DOHH2 (cell line): Measurements from ENCODE around the gene SLC39A11.

ENCODE experiments used
- H3F3A ChIP-seq: fragments of 200-600 bp; sonication (generic), shearing (Covaris generic); 2 replicates; pipeline ENCODE4 v1.6.0; 2016; ENCODE audit warnings: antibody characterized with exemption, mild to moderate bottlenecking; ENCODE audit not compliant: control insufficient read depth, insufficient read depth
- H3K27ac ChIP-seq: fragments of 200-600 bp; sonication (generic); 2 replicates; pipeline ENCODE4 v1.5.1; 2014; ENCODE audit warnings: low read depth, mild to moderate bottlenecking, low read length, moderate library complexity
- H3K27me3 ChIP-seq: fragments of 200-600 bp; sonication (generic); 2 replicates; pipeline ENCODE4 v1.6.1; 2014; ENCODE audit warnings: mild to moderate bottlenecking, low read length, mixed read lengths; ENCODE audit not compliant: control insufficient read depth
- H3K36me3 ChIP-seq: fragments of 200-600 bp; sonication (generic); 2 replicates; pipeline ENCODE4 v1.6.1; 2014; ENCODE audit warnings: mild to moderate bottlenecking, low read length, moderate library complexity, mixed read lengths; ENCODE audit not compliant: control insufficient read depth
- H3K4me1 ChIP-seq: fragments of 200-600 bp; sonication (generic); 2 replicates; pipeline ENCODE4 v1.6.1; 2014; ENCODE audit warnings: mild to moderate bottlenecking, low read length, mixed read lengths; ENCODE audit not compliant: control insufficient read depth
- H3K4me2 ChIP-seq: fragments of 200-600 bp; sonication (generic); 2 replicates; pipeline ENCODE4 v1.6.0; 2014; ENCODE audit warnings: mild to moderate bottlenecking, low read length, moderate library complexity
- H3K4me3 ChIP-seq: fragments of 200-600 bp; sonication (generic); 2 replicates; pipeline ENCODE4 v1.5.1; 2014; ENCODE audit warnings: mild to moderate bottlenecking, low read length, mixed read lengths
- H3K79me2 ChIP-seq: fragments of 200-600 bp; sonication (generic); 2 replicates; pipeline ENCODE4 v1.6.1; 2014; ENCODE audit warnings: mild to moderate bottlenecking, low read length, mixed read lengths; ENCODE audit not compliant: control insufficient read depth
- H3K9me2 ChIP-seq: fragments of 200-600 bp; sonication (generic); replicated peaks from 2 replicates; pipeline ENCODE4 v1.6.1; 2014; ENCODE audit warnings: mild to moderate bottlenecking, low read length, mixed read lengths; ENCODE audit not compliant: control insufficient read depth
- H3K9me3 ChIP-seq: fragments of 200-600 bp; sonication (generic); 2 replicates; pipeline ENCODE4 v1.6.1; 2014; ENCODE audit warnings: antibody characterized with exemption, low read length, mixed read lengths; ENCODE audit not compliant: control insufficient read depth, insufficient read depth
- H4K20me1 ChIP-seq: fragments of 200-600 bp; sonication (generic); 2 replicates; pipeline ENCODE4 v1.6.0; 2014; ENCODE audit warnings: low read depth, mild to moderate bottlenecking, antibody characterized with exemption, low read length, moderate library complexity; ENCODE audit not compliant: control insufficient read depth, insufficient read depth
- EZH2phosphoT487 ChIP-seq: fragments of 200-600 bp; sonication (generic); IDR thresholded peaks from 2 replicates; pipeline ENCODE4 v1.6.1; 2017; ENCODE audit warnings: borderline replicate concordance, mild to moderate bottlenecking, antibody characterized with exemption, low read length, moderate library complexity, mixed read lengths
- TF ChIP-seq, protein P1 (sequence below): fragments of 200-600 bp; sonication (generic); IDR thresholded peaks from one replicate; pipeline ENCODE4 v1.5.1; 2014; ENCODE audit warnings: antibody characterized with exemption, mild to moderate bottlenecking, low read depth, low read length; ENCODE audit not compliant: poor library complexity, severe bottlenecking

The SLC39A11 gene

GRCh38 chr17:72651988-72652387 is 440.5 kb downstream of the SLC39A11 start:
- H3K27ac ChIP-seq: no peak overlapping the region
- H3K4me1 ChIP-seq: no peaks in the 10 kb centered on the region
- H4K20me1 ChIP-seq: no peaks in the 10 kb centered on the region
- no peaks in the 10 kb centered on the region for H3K9me3 ChIP-seq
- H3K9me2 ChIP-seq: no peaks in the 10 kb centered on the region
- no peak overlapping the region for H3K4me3 ChIP-seq
- H3K27me3 ChIP-seq: no peaks in the 10 kb centered on the region
- TF ChIP-seq EZH2phosphoT487: no peak
- TF ChIP-seq, protein P1, sequence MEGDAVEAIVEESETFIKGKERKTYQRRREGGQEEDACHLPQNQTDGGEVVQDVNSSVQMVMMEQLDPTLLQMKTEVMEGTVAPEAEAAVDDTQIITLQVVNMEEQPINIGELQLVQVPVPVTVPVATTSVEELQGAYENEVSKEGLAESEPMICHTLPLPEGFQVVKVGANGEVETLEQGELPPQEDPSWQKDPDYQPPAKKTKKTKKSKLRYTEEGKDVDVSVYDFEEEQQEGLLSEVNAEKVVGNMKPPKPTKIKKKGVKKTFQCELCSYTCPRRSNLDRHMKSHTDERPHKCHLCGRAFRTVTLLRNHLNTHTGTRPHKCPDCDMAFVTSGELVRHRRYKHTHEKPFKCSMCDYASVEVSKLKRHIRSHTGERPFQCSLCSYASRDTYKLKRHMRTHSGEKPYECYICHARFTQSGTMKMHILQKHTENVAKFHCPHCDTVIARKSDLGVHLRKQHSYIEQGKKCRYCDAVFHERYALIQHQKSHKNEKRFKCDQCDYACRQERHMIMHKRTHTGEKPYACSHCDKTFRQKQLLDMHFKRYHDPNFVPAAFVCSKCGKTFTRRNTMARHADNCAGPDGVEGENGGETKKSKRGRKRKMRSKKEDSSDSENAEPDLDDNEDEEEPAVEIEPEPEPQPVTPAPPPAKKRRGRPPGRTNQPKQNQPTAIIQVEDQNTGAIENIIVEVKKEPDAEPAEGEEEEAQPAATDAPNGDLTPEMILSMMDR: no peak
- no peak overlapping the region for H3K4me2 ChIP-seq
- H3F3A ChIP-seq: no peaks in the 10 kb centered on the region
- H3K36me3 ChIP-seq: no peaks in the 10 kb centered on the region
- H3K79me2 ChIP-seq: no peaks in the 10 kb centered on the region

GRCh38 chr17:72648702-72649101 is 443.8 kb downstream of the SLC39A11 start:
- H3K4me2 ChIP-seq: no peak overlapping the region
- H3K27me3 ChIP-seq: no peaks in the 10 kb centered on the region
- H3K36me3 ChIP-seq: no peaks in the 10 kb centered on the region
- no peaks in the 10 kb centered on the region for H3K9me3 ChIP-seq
- TF ChIP-seq EZH2phosphoT487: no peak
- TF ChIP-seq, protein P1: no peak
- no peaks in the 10 kb centered on the region for H4K20me1 ChIP-seq
- no peak overlapping the region for H3K27ac ChIP-seq
- H3K9me2 ChIP-seq: no peaks in the 10 kb centered on the region
- H3K4me1 ChIP-seq: no peaks in the 10 kb centered on the region
- no peak overlapping the region for H3K4me3 ChIP-seq
- H3K79me2 ChIP-seq: no peaks in the 10 kb centered on the region
- H3F3A ChIP-seq: no peaks in the 10 kb centered on the region

DNA sequence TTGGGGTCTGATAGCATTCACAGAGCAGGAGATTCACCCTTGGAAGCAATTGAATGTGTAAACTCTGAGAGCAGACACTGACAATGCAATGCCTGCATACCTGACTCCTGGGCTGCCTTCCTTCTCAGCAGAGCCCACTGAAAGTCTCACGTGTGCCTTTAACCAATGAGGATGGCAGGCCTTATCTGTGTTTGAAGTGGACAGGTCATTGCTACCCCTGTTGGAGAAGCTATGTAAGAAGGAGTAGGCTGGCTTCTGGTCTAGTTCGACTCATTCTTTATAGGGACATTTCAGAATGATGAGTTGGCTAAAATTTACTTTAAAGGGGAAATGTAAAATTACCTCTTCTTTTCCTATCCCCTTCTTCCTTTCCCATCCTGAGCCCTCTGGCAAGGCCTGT is 446.3 kb downstream of the SLC39A11 start:
- Histone ChIP-seq H3F3A (no peaks in the 10 kb centered on the region), H3K4me1 (no peaks in the 10 kb centered on the region), H4K20me1 (no peaks in the 10 kb centered on the region), H3K9me3 (no peaks in the 10 kb centered on the region), H3K4me2 (no peak overlapping the region), H3K36me3 (no peaks in the 10 kb centered on the region), H3K9me2 (no peaks in the 10 kb centered on the region), H3K79me2 (no peaks in the 10 kb centered on the region), H3K4me3 (no peak overlapping the region), H3K27ac (no peak overlapping the region), H3K27me3 (no peaks in the 10 kb centered on the region)
- TF ChIP-seq, protein P1: no peak
- TF ChIP-seq EZH2phosphoT487: no peak

- no peaks in the 10 kb centered on the region for H3K9me2 ChIP-seq
- no peaks in the 10 kb centered on the region for H3K36me3 ChIP-seq
- H3K4me2 ChIP-seq: no peak overlapping the region
- no peaks in the 10 kb centered on the region for H3F3A ChIP-seq
- no peak overlapping the region for H3K4me3 ChIP-seq
- no peaks in the 10 kb centered on the region for H3K27me3 ChIP-seq
- no peak overlapping the region for H3K27ac ChIP-seq
- no peaks in the 10 kb centered on the region for H3K79me2 ChIP-seq
- no peaks in the 10 kb centered on the region for H3K4me1 ChIP-seq
- TF ChIP-seq, protein P1: no peak
- no peak for TF ChIP-seq EZH2phosphoT487
- no peaks in the 10 kb centered on the region for H4K20me1 ChIP-seq
- H3K9me3 ChIP-seq: no peaks in the 10 kb centered on the region
Observed at GRCh38 chr17:72644492-72644891, 448.0 kb downstream of the SLC39A11 start.
